IMR-90 (cell line): ENCODE data around the gene RTCB. TPM values are rescaled to one million over a fixed set of nuclear protein-coding genes. Genes with fewer than 3 reads are reported as not detected.

ENCODE experiments used
- ATAC-seq: fragments of 200-7000 bp; cut with Tn5 transposase; 2 replicates; pipeline ENCODE4 v1.9.1; 2020; ENCODE audit warnings: low read depth, mild to moderate bottlenecking, moderate library complexity
- Bru-seq: library from RNA; stranded (reverse); fragments of 400-500 nt; gene quantifications from one replicate; lab custom pipeline; 2021; lab: Mats Ljungman, UMichigan
- BruChase-seq, 2 experiments: library from RNA; stranded (reverse); fragments of 400-500 nt; gene quantifications; one replicate each; lab custom pipeline; 2021; lab: Mats Ljungman, UMichigan
- BruUV-seq: library from RNA; stranded (reverse); fragments of 400-500 nt; replicated peaks from 2 replicates; lab custom pipeline; 2021; lab: Mats Ljungman, UMichigan
- CTCF ChIA-PET: fragments of 300-600 bp; formaldehyde crosslinking; extraction: SDS; loops from one replicate; lab custom pipeline; 2021; ENCODE audit warnings: antibody characterized with exemption; lab: Yijun Ruan, JAX
- POLR2A ChIA-PET: fragments of 300-600 bp; sonication (Branson Sonifier 250); formaldehyde crosslinking; loops from one replicate; lab custom pipeline; 2022; ENCODE audit warnings: antibody characterized with exemption; ENCODE audit not compliant: unreplicated experiment; lab: Charles Lee
- DNase-seq: peaks from one replicate; pipeline ENCODE4 v3.0.0; 2013
- H2AFZ ChIP-seq: replicated peaks from 2 replicates; pipeline ENCODE3; 2013; ENCODE audit warnings: low read length, mild to moderate bottlenecking; ENCODE audit not compliant: poor library complexity
- H2AK5ac ChIP-seq: 2 replicates; pipeline ENCODE4 v1.6.1; 2013; ENCODE audit warnings: low read depth, low read length, inconsistent platforms
- H2AK9ac ChIP-seq: replicated peaks from 2 replicates; pipeline ENCODE3; 2013; ENCODE audit warnings: mild to moderate bottlenecking, low read depth, low read length, moderate library complexity; ENCODE audit not compliant: poor library complexity
- H2BK120ac ChIP-seq: 2 replicates; pipeline ENCODE4 v1.6.1; 2013; ENCODE audit warnings: low read depth, low read length, inconsistent platforms
- H2BK15ac ChIP-seq: 3 replicates; pipeline ENCODE4 v1.6.1; 2013; ENCODE audit warnings: low read depth, low read length, inconsistent platforms
- H2BK20ac ChIP-seq: 2 replicates; pipeline ENCODE4 v1.6.1; 2013; ENCODE audit warnings: low read depth, mild to moderate bottlenecking, inconsistent platforms, low read length, moderate library complexity
- H2BK5ac ChIP-seq: 2 replicates; pipeline ENCODE4 v1.6.1; 2013; ENCODE audit warnings: mild to moderate bottlenecking, low read depth, low read length, inconsistent platforms; ENCODE audit not compliant: poor library complexity, severe bottlenecking
- H3K14ac ChIP-seq: replicated peaks from 2 replicates; pipeline ENCODE4 v1.6.1; 2013; ENCODE audit warnings: low read depth, low read length, inconsistent platforms
- H3K18ac ChIP-seq: 2 replicates; pipeline ENCODE4 v1.6.1; 2013; ENCODE audit warnings: low read depth, low read length, control low read depth
- H3K23ac ChIP-seq: 2 replicates; pipeline ENCODE4 v1.6.1; 2013; ENCODE audit warnings: low read depth, low read length, inconsistent platforms
- H3K27ac ChIP-seq: 2 replicates; pipeline ENCODE4 v1.5.1; 2013; ENCODE audit warnings: mild to moderate bottlenecking, control low read depth, low read length; ENCODE audit not compliant: insufficient read depth
- H3K27me3 ChIP-seq: 2 replicates; pipeline ENCODE4 v1.6.1; 2013; ENCODE audit warnings: low read length; ENCODE audit not compliant: control insufficient read depth, insufficient read depth
- H3K36me3 ChIP-seq: 2 replicates; pipeline ENCODE4 v1.6.1; 2013; ENCODE audit warnings: low read length, mixed read lengths; ENCODE audit not compliant: control insufficient read depth, insufficient read depth
- H3K4ac ChIP-seq: 2 replicates; pipeline ENCODE4 v1.6.1; 2013; ENCODE audit warnings: low read depth, low read length, inconsistent platforms
- H3K4me1 ChIP-seq: 2 replicates; pipeline ENCODE4 v1.6.1; 2013; ENCODE audit warnings: low read length, mixed read lengths; ENCODE audit not compliant: control insufficient read depth, insufficient read depth
- H3K4me2 ChIP-seq: 2 replicates; pipeline ENCODE4 v1.6.1; 2013; ENCODE audit warnings: low read depth, mild to moderate bottlenecking, control low read depth, low read length, moderate library complexity
- H3K4me3 ChIP-seq: 2 replicates; pipeline ENCODE4 v1.5.1; 2013; ENCODE audit warnings: low read depth, mild to moderate bottlenecking, control low read depth, low read length, moderate library complexity; ENCODE audit not compliant: insufficient read depth
- H3K56ac ChIP-seq: 2 replicates; pipeline ENCODE4 v1.6.1; 2013; ENCODE audit warnings: low read length, inconsistent platforms; ENCODE audit not compliant: insufficient read depth; ENCODE audit errors: extremely low read depth
- H3K79me1 ChIP-seq, 2 experiments: 2 replicates each; pipeline ENCODE4 v1.6.1; 2013; ENCODE audit warnings: low read length in 2 of 2, inconsistent platforms in 1 of 2, low read depth in 1 of 2
- H3K9ac ChIP-seq: 2 replicates; pipeline ENCODE4 v1.6.1; 2013; ENCODE audit warnings: low read depth, low read length, control low read depth
- H3K9me1 ChIP-seq: 2 replicates; pipeline ENCODE4 v1.6.1; 2013; ENCODE audit warnings: low read length, inconsistent platforms; ENCODE audit not compliant: insufficient read depth
- H3K9me3 ChIP-seq: 2 replicates; pipeline ENCODE4 v1.6.1; 2013; ENCODE audit warnings: low read length; ENCODE audit not compliant: control insufficient read depth, insufficient read depth
- H4K20me1 ChIP-seq: 2 replicates; pipeline ENCODE4 v1.6.1; 2013; ENCODE audit warnings: low read length, inconsistent platforms; ENCODE audit not compliant: insufficient read depth
- H4K5ac ChIP-seq: 2 replicates; pipeline ENCODE4 v1.6.1; 2013; ENCODE audit warnings: mild to moderate bottlenecking, low read depth, low read length, control low read depth
- H4K8ac ChIP-seq, 2 experiments: 2 replicates each; pipeline ENCODE4 v1.6.1; 2013; ENCODE audit warnings: low read depth in 2 of 2, low read length in 2 of 2, control low read depth in 1 of 2, inconsistent platforms in 1 of 2
- H4K91ac ChIP-seq: 2 replicates; pipeline ENCODE4 v1.6.1; 2013; ENCODE audit warnings: low read depth, low read length, inconsistent platforms; ENCODE audit not compliant: insufficient read depth
- MXI1 ChIP-seq: IDR thresholded peaks from 2 replicates; pipeline ENCODE4 v1.6.1; 2012; ENCODE audit warnings: low read depth, mild to moderate bottlenecking, low read length, moderate library complexity, borderline replicate concordance
- NFE2L2 ChIP-seq: fragments of 150-350 bp; IDR thresholded peaks from 2 replicates; pipeline ENCODE4 v1.6.1; 2016; ENCODE audit warnings: low read depth, mild to moderate bottlenecking, low read length
- POLR2A ChIP-seq: IDR thresholded peaks from 2 replicates; pipeline ENCODE4 v1.6.1; 2012; ENCODE audit warnings: mild to moderate bottlenecking, low read depth, low read length
- RAD21 ChIP-seq: IDR thresholded peaks from 2 replicates; pipeline ENCODE4 v1.6.1; 2012; ENCODE audit warnings: low read length, improper control_type of control experiment
- RFX5 ChIP-seq: IDR thresholded peaks from 2 replicates; pipeline ENCODE4 v1.8.0; 2012; ENCODE audit warnings: low read depth, mild to moderate bottlenecking, low read length, moderate library complexity
- USF2 ChIP-seq: fragments of 150-350 bp; IDR thresholded peaks from 2 replicates; pipeline ENCODE4 v1.6.1; 2017; ENCODE audit warnings: mild to moderate bottlenecking, antibody characterized with exemption, low read length, low read depth
- WGBS, 2 experiments: methylation state at CpG; one replicate each; pipeline versions ENCODE4 v1.1.5 to v1.1.7; 2013; ENCODE audit warnings: missing lambda C conversion rate in 2 of 2; ENCODE audit not compliant: insufficient read length in 1 of 2; ENCODE audit errors: extremely low coverage in 2 of 2; 5-methylcytosine and 5-hydroxymethylcytosine counted together
- dilution Hi-C: fragments of 300-500 bp; cut with HindIII; formaldehyde crosslinking; loops from one replicate; pipeline ENCODE4 v1.14.3; 2018; ENCODE audit warnings: low sequenced_read_pairs; ENCODE audit not compliant: unreplicated experiment
- in situ Hi-C: fragments of 300-500 bp; cut with MboI; formaldehyde crosslinking; loops from 3 replicates; pipeline ENCODE4 v1.14.3; 2019; ENCODE audit warnings: low sequenced_read_pairs, inconsistent platforms, mixed read lengths
- intact Hi-C: fragments of 100-400 bp; cut with micrococcal nuclease; formaldehyde crosslinking; loops from 2 replicates; pipeline ENCODE4 v1.10.0; 2022
- long read RNA-seq: library from polyadenylated mRNA; unstranded; transcript quantifications from one replicate; pipeline ENCODE4 v2.0.0, GENCODE V29; 2021; ENCODE audit not compliant: unreplicated experiment
- polyA plus RNA-seq, 3 experiments: library from polyadenylated mRNA; depleted of rRNA; stranded (reverse); fragments of >200 nt; gene quantifications; 2 replicates each; pipeline ENCODE4 v1.2.3, GENCODE V29; 2012; ENCODE audit warnings: low replicate concordance in 1 of 3
- total RNA-seq: library from RNA; depleted of rRNA; stranded (reverse); fragments of >200 nt; gene quantifications from 2 replicates; pipeline ENCODE4 v1.2.3, GENCODE V29; 2012; rRNA removed

Gene RTCB
- total RNA-seq = 213 and 240 TPM in 2 replicates
- 110 and 115 TPM in 2 replicates for polyA plus RNA-seq (2012; rRNA removed)
- polyA plus RNA-seq (2012; cell fraction: cytosol; rRNA removed) = 38.5 and 83.1 TPM in 2 replicates
- 20.7 and 79.5 TPM in 2 replicates for polyA plus RNA-seq (2012; cell fraction: nucleus; rRNA removed; ENCODE audit: low replicate concordance)
- percentile 81 among the genes with signal in this experiment for Bru-seq, nascent RNA
- percentile 83 among the genes with signal in this experiment for BruChase-seq, experiment 1, labeled RNA remaining after a 6-hour chase
- BruChase-seq, experiment 2, labeled RNA remaining after a 2-hour chase = percentile 73 among the genes with signal in this experiment
- long read RNA-seq, transcript RTCB-201 (12 exons, 2,027 nt) = major isoform, 200 of 221 reads
- long read RNA-seq, partial matches to known transcripts = 5 of 221 reads
- long read RNA-seq, other reads (novel, unspliced or antisense) = 14 of 221 reads

- Histone ChIP-seq H2BK120ac (peak within 1 kb of the TSS; percentile 66), H2BK5ac (peak within 1 kb of the TSS; percentile 47), H4K20me1 (peaks cover 12% of the 10 kb centered on the region; the same call in 1 of the 2 replicates), H2AK9ac (peak within 1 kb of the TSS; percentile 75), H3K14ac (peak within 1 kb of the TSS; percentile 86), H3K27ac (peak within 1 kb of the TSS; percentile 57), H3K4me3 (peak within 1 kb of the TSS; percentile 78), H3K9me1 (0 out of 2 replicates have a peak, but pooled peaks cover 3% of the 10 kb centered on the region), H2BK20ac (peak within 1 kb of the TSS; percentile 53; the same call in 1 of the 2 replicates), H3K27me3 (no peaks in the 10 kb centered on the region; the same call in none of the 2 replicates), H3K56ac (peak within 1 kb of the TSS; percentile 89), H3K4ac (peak within 1 kb of the TSS; percentile 68), H3K18ac (0 out of 2 replicates have a peak within 1 kb of the TSS, but pooled peaks have one; percentile 32), H3K4me2 (peak within 1 kb of the TSS; percentile 99), H2AFZ (peak within 1 kb of the TSS; percentile 92), H4K5ac (peak within 1 kb of the TSS; percentile 77), H2AK5ac (no peak within 1 kb of the TSS), H3K9ac (peak within 1 kb of the TSS; percentile 84), H2BK15ac (no peak within 1 kb of the TSS), H3K23ac (peak within 1 kb of the TSS; percentile 45; the same call in 1 of the 2 replicates), H3K79me1 (peaks cover 24 to 28% of the 10 kb centered on the region in 2 experiments), H3K4me1 (peaks cover 2% of the 10 kb centered on the region; the same call in 1 of the 2 replicates), H4K8ac (peak within 1 kb of the TSS; percentile 79 to 97), H3K9me3 (no peaks in the 10 kb centered on the region), H3K36me3 (peaks cover 6% of the 10 kb centered on the region), H4K91ac (peak within 1 kb of the TSS; percentile 73)
- POLR2A ChIA-PET = no interaction called here
- 0% methylated on average over 9 of the region's 40 CpGs; no CpG with 5 or more reads in 1 of the 2 experiments for WGBS, 2 experiments
- CTCF ChIA-PET = interaction anchor here (0.6 to 1.3 kb wide), 7 partner anchors 7 to 385 kb away, joined by 3 to 5 read pairs (median 4); no protein-coding TSS in a partner anchor
- dilution Hi-C loops = no loop called here
- intact Hi-C loops = loop anchor here (1.0 to 10.0 kb wide), 4 partner anchors 61 to 589 kb away; partner anchors contain the start of gene TIMP3
- ATAC-seq (peak; percentile 94), DNase-seq (peak; percentile 93)
- BruUV-seq = no TSS peak
- in situ Hi-C loops = loop anchor here (5.0 kb wide), 1 partner anchor 60 kb away; the partner anchor contains the start of gene FBXO7
- TF ChIP-seq RFX5 = no peak
- TF ChIP-seq USF2 = no peak
- no peak for TF ChIP-seq RAD21
- TF ChIP-seq POLR2A = peak; percentile 48; the same call in 1 of the 2 replicates
- no peak for TF ChIP-seq NFE2L2
- TF ChIP-seq MXI1 = no peak
Measured at GRCh38 chr22:32411829-32412592, at the start of gene RTCB. Gene RTCB (minus strand): TSS chr22:32412247. CDS start chr22:32412156, 91 bp downstream.
